Neural cell (in vitro differentiated cells): ENCODE measurements around the gene KDM1B. TPM values are rescaled to one million over a fixed set of nuclear protein-coding genes. Genes with fewer than 3 reads are reported as not detected.

ENCODE experiments used
- H2AFZ ChIP-seq: fragments of 200-600, 300-800 bp; sonication (generic), shearing (Covaris generic); 2 replicates; pipeline ENCODE4 v1.6.0; 2014; ENCODE audit warnings: low read depth, mild to moderate bottlenecking, antibody characterized with exemption, low read length, moderate library complexity
- H3F3A ChIP-seq: fragments of 200-600 bp; shearing (Covaris generic); 2 replicates; pipeline ENCODE4 v1.6.1; 2016; ENCODE audit warnings: mild to moderate bottlenecking, moderate library complexity, mixed read lengths, antibody characterized with exemption, low read length; ENCODE audit not compliant: insufficient read depth, poor library complexity, severe bottlenecking
- H3K27ac ChIP-seq: fragments of 200-600, 300-800 bp; sonication (generic), shearing (Covaris generic); 2 replicates; pipeline ENCODE4 v1.5.1; 2014; ENCODE audit warnings: mild to moderate bottlenecking, low read length, moderate library complexity
- H3K27me3 ChIP-seq: fragments of 300-800, 200-600 bp; sonication (generic), shearing (Covaris generic); 2 replicates; pipeline ENCODE4 v1.6.0; 2014; ENCODE audit warnings: mild to moderate bottlenecking, low read depth, low read length, moderate library complexity; ENCODE audit not compliant: insufficient read depth
- H3K36me3 ChIP-seq: fragments of 300-800, 200-600 bp; sonication (generic), shearing (Covaris generic); 2 replicates; pipeline ENCODE4 v1.5.1; 2014; ENCODE audit warnings: mild to moderate bottlenecking, antibody characterized with exemption, low read length, moderate library complexity; ENCODE audit not compliant: insufficient read depth
- H3K4me2 ChIP-seq: fragments of 300-800, 200-600 bp; sonication (generic), shearing (Covaris generic); 2 replicates; pipeline ENCODE4 v1.6.0; 2014; ENCODE audit warnings: mild to moderate bottlenecking, low read length
- H3K4me3 ChIP-seq: fragments of 300-800, 200-600 bp; sonication (generic), shearing (Covaris generic); 2 replicates; pipeline ENCODE4 v1.5.1; 2014; ENCODE audit warnings: mild to moderate bottlenecking, low read length, moderate library complexity
- H3K79me2 ChIP-seq: fragments of 200-600 bp; shearing (Covaris generic); replicated peaks from 2 replicates; pipeline ENCODE4 v1.6.0; 2014; ENCODE audit warnings: mild to moderate bottlenecking, low read length, moderate library complexity; ENCODE audit not compliant: insufficient read depth
- H3K9ac ChIP-seq: fragments of 300-800, 200-600 bp; sonication (generic), shearing (Covaris generic); 2 replicates; pipeline ENCODE4 v1.6.1; 2016; ENCODE audit warnings: mild to moderate bottlenecking, low read length, mixed read lengths
- H3K9me2 ChIP-seq: fragments of 200-600 bp; shearing (Covaris generic); 2 replicates; pipeline ENCODE4 v1.6.1; 2016; ENCODE audit warnings: mild to moderate bottlenecking, low read length, mixed read lengths; ENCODE audit not compliant: insufficient read depth
- H3K9me3 ChIP-seq: fragments of 200-600, 300-800 bp; sonication (generic), shearing (Covaris generic); 2 replicates; pipeline ENCODE4 v1.6.1; 2016; ENCODE audit warnings: mild to moderate bottlenecking, mixed run types, low read length, moderate library complexity, mixed read lengths
- H4K20me1 ChIP-seq: fragments of 200-600 bp; shearing (Covaris generic); 2 replicates; pipeline ENCODE4 v1.6.1; 2016; ENCODE audit warnings: mild to moderate bottlenecking, mixed run types; ENCODE audit not compliant: insufficient read depth
- EP300 ChIP-seq: fragments of 450-650 bp; conservative IDR thresholded peaks from 2 replicates; pipeline ENCODE4 v1.6.1; 2014; ENCODE audit warnings: antibody characterized with exemption, mild to moderate bottlenecking, moderate library complexity; ENCODE audit not compliant: poor library complexity, severe bottlenecking
- EZH2 ChIP-seq: fragments of 200-600, 300-800 bp; shearing (Covaris generic), sonication (generic); IDR thresholded peaks from 2 replicates; pipeline ENCODE4 v1.6.1; 2014; ENCODE audit warnings: antibody characterized with exemption, low read length, borderline replicate concordance, mild to moderate bottlenecking; ENCODE audit not compliant: insufficient read depth, poor library complexity, severe bottlenecking
- MXI1 ChIP-seq: fragments of 450-650 bp; conservative IDR thresholded peaks from 2 replicates; pipeline ENCODE4 v1.6.1; 2014; ENCODE audit warnings: antibody characterized with exemption, mild to moderate bottlenecking; ENCODE audit not compliant: poor library complexity, severe bottlenecking
- POLR2AphosphoS5 ChIP-seq: IDR thresholded peaks from 2 replicates; pipeline ENCODE4 v1.6.1; 2012
- RAD21 ChIP-seq: fragments of 450-650 bp; conservative IDR thresholded peaks from 2 replicates; pipeline ENCODE4 v1.6.1; 2014; ENCODE audit warnings: antibody characterized with exemption, mild to moderate bottlenecking, moderate library complexity
- SMC3 ChIP-seq: fragments of 450-650 bp; conservative IDR thresholded peaks from 2 replicates; pipeline ENCODE4 v1.6.1; 2014; ENCODE audit warnings: antibody characterized with exemption, mild to moderate bottlenecking, moderate library complexity; ENCODE audit not compliant: poor library complexity
- TAF1 ChIP-seq: IDR thresholded peaks from 2 replicates; pipeline ENCODE4 v1.6.1; 2012; ENCODE audit warnings: low read depth
- polyA plus RNA-seq: library from polyadenylated mRNA; depleted of rRNA; stranded (reverse); fragments of >200 nt; gene quantifications from 2 replicates; pipeline ENCODE4 v1.2.3, GENCODE V29; 2014
- TF ChIP-seq, protein P1 (sequence below): IDR thresholded peaks from 2 replicates; pipeline ENCODE4 v1.6.1; 2012; ENCODE audit warnings: borderline replicate concordance
- TF ChIP-seq, protein P2 (sequence below): fragments of 450-650 bp; IDR thresholded peaks from 2 replicates; pipeline ENCODE4 v1.5.1; 2014; ENCODE audit warnings: antibody characterized with exemption, mild to moderate bottlenecking, moderate library complexity; ENCODE audit not compliant: poor library complexity, severe bottlenecking

Gene KDM1B
- polyA plus RNA-seq, 1 donor from 2014 or later, result 24.5 TPM

DNA sequence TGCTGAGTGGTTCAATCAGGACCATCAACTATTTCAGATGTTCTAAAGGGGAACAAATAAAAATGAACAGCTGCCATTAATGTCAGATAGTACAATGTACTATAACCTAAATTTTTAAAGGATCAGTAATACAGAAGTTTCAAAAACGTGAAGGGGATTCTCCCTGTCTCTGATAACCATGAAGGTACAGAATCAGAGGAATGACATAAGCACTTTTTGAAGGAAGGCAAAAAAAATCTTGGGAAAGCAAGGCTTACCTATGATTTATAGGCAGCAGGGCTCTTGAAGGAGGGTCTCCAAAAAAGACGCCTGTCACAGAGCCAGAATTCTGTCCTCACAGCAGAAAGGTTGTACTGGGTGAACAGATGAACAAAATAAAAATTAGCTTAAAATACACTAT is 89.0 kb downstream of the KDM1B start:
- H3K79me2 ChIP-seq, result peaks cover 14% of the 10 kb centered on the region
- no peak overlapping the region for H3K27ac ChIP-seq
- H2AFZ ChIP-seq, result no peak overlapping the region
- peaks cover 21% of the 10 kb centered on the region for H3K36me3 ChIP-seq
- H3F3A ChIP-seq, result no peaks in the 10 kb centered on the region
- H4K20me1 ChIP-seq, result no peaks in the 10 kb centered on the region
- no peaks in the 10 kb centered on the region for H3K9me3 ChIP-seq
- TF ChIP-seq TAF1, result no peak
- TF ChIP-seq POLR2AphosphoS5, result no peak
- TF ChIP-seq RAD21, result no peak
- TF ChIP-seq EZH2, result no peak
- no peak for TF ChIP-seq EP300
- TF ChIP-seq SMC3, result no peak
- no peak for TF ChIP-seq MXI1
- H3K4me3 ChIP-seq, result no peak overlapping the region
- no peaks in the 10 kb centered on the region for H3K9me2 ChIP-seq
- H3K9ac ChIP-seq, result no peak overlapping the region
- H3K4me2 ChIP-seq, result no peak overlapping the region
- no peaks in the 10 kb centered on the region for H3K27me3 ChIP-seq

DNA sequence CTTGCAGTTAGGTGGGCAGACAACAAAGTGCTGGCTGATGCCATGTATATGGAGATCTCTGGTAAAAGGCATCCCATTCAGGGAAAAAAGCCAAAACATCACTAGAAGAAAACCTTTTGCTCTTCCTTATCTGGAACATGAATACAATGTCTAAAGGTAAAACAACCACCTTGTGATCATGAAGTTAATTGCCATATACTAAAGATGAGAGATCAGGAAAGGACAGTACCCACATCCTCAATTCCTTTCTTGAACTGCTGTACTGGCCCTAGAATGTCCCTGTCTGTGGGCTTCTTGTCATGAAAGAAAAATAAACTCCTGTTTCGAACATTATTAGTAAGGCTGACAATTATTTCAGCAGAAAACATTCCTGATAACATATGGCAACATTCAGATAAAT is 89.9 kb downstream of the KDM1B start:
- Histone ChIP-seq H3K9me3 (no peaks in the 10 kb centered on the region), H3K9me2 (no peaks in the 10 kb centered on the region), H3K4me2 (no peak overlapping the region), H3K4me3 (no peak overlapping the region), H3K9ac (no peak overlapping the region), H3K27ac (no peak overlapping the region), H2AFZ (no peak overlapping the region), H3K27me3 (no peaks in the 10 kb centered on the region), H3K36me3 (peaks cover 22% of the 10 kb centered on the region), H4K20me1 (no peaks in the 10 kb centered on the region), H3K79me2 (peaks cover 15% of the 10 kb centered on the region), H3F3A (no peaks in the 10 kb centered on the region)
- no peak for TF ChIP-seq POLR2AphosphoS5
- no peak for TF ChIP-seq EP300
- TF ChIP-seq EZH2, result no peak
- no peak for TF ChIP-seq TAF1
- TF ChIP-seq MXI1, result no peak
- TF ChIP-seq SMC3, result no peak
- TF ChIP-seq, protein P1, sequence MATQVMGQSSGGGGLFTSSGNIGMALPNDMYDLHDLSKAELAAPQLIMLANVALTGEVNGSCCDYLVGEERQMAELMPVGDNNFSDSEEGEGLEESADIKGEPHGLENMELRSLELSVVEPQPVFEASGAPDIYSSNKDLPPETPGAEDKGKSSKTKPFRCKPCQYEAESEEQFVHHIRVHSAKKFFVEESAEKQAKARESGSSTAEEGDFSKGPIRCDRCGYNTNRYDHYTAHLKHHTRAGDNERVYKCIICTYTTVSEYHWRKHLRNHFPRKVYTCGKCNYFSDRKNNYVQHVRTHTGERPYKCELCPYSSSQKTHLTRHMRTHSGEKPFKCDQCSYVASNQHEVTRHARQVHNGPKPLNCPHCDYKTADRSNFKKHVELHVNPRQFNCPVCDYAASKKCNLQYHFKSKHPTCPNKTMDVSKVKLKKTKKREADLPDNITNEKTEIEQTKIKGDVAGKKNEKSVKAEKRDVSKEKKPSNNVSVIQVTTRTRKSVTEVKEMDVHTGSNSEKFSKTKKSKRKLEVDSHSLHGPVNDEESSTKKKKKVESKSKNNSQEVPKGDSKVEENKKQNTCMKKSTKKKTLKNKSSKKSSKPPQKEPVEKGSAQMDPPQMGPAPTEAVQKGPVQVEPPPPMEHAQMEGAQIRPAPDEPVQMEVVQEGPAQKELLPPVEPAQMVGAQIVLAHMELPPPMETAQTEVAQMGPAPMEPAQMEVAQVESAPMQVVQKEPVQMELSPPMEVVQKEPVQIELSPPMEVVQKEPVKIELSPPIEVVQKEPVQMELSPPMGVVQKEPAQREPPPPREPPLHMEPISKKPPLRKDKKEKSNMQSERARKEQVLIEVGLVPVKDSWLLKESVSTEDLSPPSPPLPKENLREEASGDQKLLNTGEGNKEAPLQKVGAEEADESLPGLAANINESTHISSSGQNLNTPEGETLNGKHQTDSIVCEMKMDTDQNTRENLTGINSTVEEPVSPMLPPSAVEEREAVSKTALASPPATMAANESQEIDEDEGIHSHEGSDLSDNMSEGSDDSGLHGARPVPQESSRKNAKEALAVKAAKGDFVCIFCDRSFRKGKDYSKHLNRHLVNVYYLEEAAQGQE, result no peak
- TF ChIP-seq, protein P2, sequence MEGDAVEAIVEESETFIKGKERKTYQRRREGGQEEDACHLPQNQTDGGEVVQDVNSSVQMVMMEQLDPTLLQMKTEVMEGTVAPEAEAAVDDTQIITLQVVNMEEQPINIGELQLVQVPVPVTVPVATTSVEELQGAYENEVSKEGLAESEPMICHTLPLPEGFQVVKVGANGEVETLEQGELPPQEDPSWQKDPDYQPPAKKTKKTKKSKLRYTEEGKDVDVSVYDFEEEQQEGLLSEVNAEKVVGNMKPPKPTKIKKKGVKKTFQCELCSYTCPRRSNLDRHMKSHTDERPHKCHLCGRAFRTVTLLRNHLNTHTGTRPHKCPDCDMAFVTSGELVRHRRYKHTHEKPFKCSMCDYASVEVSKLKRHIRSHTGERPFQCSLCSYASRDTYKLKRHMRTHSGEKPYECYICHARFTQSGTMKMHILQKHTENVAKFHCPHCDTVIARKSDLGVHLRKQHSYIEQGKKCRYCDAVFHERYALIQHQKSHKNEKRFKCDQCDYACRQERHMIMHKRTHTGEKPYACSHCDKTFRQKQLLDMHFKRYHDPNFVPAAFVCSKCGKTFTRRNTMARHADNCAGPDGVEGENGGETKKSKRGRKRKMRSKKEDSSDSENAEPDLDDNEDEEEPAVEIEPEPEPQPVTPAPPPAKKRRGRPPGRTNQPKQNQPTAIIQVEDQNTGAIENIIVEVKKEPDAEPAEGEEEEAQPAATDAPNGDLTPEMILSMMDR, result no peak
- no peak for TF ChIP-seq RAD21
